Gastrocnemius medialis (tissue), 4 donors: Measurements from ENCODE around the gene OR10S1. TPM values are rescaled to one million over a fixed set of nuclear protein-coding genes. Genes with fewer than 3 reads are reported as not detected.
"Not testable (repeated sequence)": the region's sequence is repeated elsewhere in the genome, so short reads cannot be mapped to it uniquely, and the experiment has no call there.

Source experiments
- ATAC-seq, 2 donors: fragments of 150-250 bp; one replicate each; pipeline ENCODE4 v1.9.1; 2016
- DNase-seq, 2 donors: peaks; one replicate each; pipeline ENCODE4 v3.0.0-alpha.2; 2019
- H3K27ac ChIP-seq, 4 donors: fragments of 200-600 bp; sonication (generic); 1 replicate in 1 of 4; 2 replicates in 3 of 4; pipeline ENCODE4 v1.5.1; 2016 to 2018; ENCODE audit warnings: mild to moderate bottlenecking in 2 of 4, moderate library complexity in 1 of 4
- H3K27me3 ChIP-seq, 3 donors: fragments of 200-600 bp; sonication (generic) in 2 of 3; 1 replicate in 1 of 3; 2 replicates in 2 of 3; pipeline versions ENCODE4 v1.5.1 to v1.6.0; 2016 to 2019; ENCODE audit warnings: mild to moderate bottlenecking in 1 of 3, moderate library complexity in 1 of 3
- H3K36me3 ChIP-seq, 2 donors: fragments of 200-600 bp; sonication (generic) in 1 of 2; one replicate each; pipeline ENCODE4 v1.5.1; 2017 to 2018
- H3K4me1 ChIP-seq, 2 donors: fragments of 200-600 bp; sonication (generic) in 1 of 2; one replicate each; pipeline ENCODE4 v1.5.1; 2016 to 2017; ENCODE audit warnings: mild to moderate bottlenecking in 2 of 2
- H3K4me3 ChIP-seq, 4 donors: fragments of 200-600 bp; sonication (generic) in 3 of 4; 1 replicate in 1 of 4; 2 replicates in 3 of 4; pipeline ENCODE4 v1.5.1; 2016 to 2019; ENCODE audit warnings: mild to moderate bottlenecking in 2 of 4
- H3K9me3 ChIP-seq, 3 donors: fragments of 200-600 bp; sonication (generic) in 2 of 3; 1 replicate in 1 of 3; 2 replicates in 2 of 3; pipeline ENCODE4 v1.5.1; 2016 to 2019
- CTCF ChIP-seq, 5 experiments: fragments of 450-650 bp in 3 of 5; fragments of 200-600 bp in 2 of 5; sonication (generic) in 2 of 5; IDR thresholded peaks in 4 of 5; conservative IDR thresholded peaks in 1 of 5; 1 replicate in 4 of 5; 2 replicates in 1 of 5; pipeline ENCODE4 v1.5.1; 2016 to 2019; ENCODE audit warnings: antibody characterized with exemption in 5 of 5, mild to moderate bottlenecking in 3 of 5, moderate library complexity in 3 of 5
- POLR2A ChIP-seq, 2 donors: fragments of 450-650 bp; IDR thresholded peaks; one replicate each; pipeline ENCODE4 v1.6.1; 2017; ENCODE audit warnings: antibody characterized with exemption in 2 of 2, mild to moderate bottlenecking in 2 of 2, moderate library complexity in 2 of 2
- in situ Hi-C, 4 donors: fragments of 200-750 bp; cut with MboI; loops; one replicate each; pipeline versions ENCODE4 v1.15.0 to v1.8.0; 2017; ENCODE audit warnings: low sequenced_read_pairs in 4 of 4
- intact Hi-C: fragments of 100-400 bp; cut with DNase I; formaldehyde crosslinking; loops from one replicate; pipeline ENCODE4 v1.15.1; 2023; ENCODE audit warnings: low total_unique reads
- total RNA-seq, 4 donors: library from RNA; depleted of rRNA; stranded (reverse); fragments of >200 nt; gene quantifications; one replicate each; pipeline versions ENCODE4 v1.1.0 to v1.2.3, GENCODE V29; 2016

OR10S1 gene
- not detected for total RNA-seq

- DNase-seq = no peak
- TF ChIP-seq CTCF (IDR thresholded peaks at IDR 0.05 in 4 of 5, conservative IDR thresholded peaks at IDR 0.05 in 1 of 5) = no peak
- no peak for TF ChIP-seq POLR2A (IDR thresholded peaks at IDR 0.05)
- H3K27ac ChIP-seq = no peak within 1 kb of the TSS
- no peaks in the 10 kb centered on the region for H3K4me1 ChIP-seq
- no peak within 1 kb of the TSS for H3K4me3 ChIP-seq
- intact Hi-C loops (no loop called here), in situ Hi-C loops (no loop called here)
- no peaks in the 10 kb centered on the region for H3K27me3 ChIP-seq
- no peak for ATAC-seq
- H3K36me3 ChIP-seq = no peaks in the 10 kb centered on the region
- H3K9me3 ChIP-seq = no peaks in the 10 kb centered on the region
These were observed at the start of gene OR10S1 for GRCh38 chr11:123977731-123978347. OR10S1 (minus strand) TSS chr11:123977781; CDS start chr11:123977664, 117 bp downstream.

- H3K4me3 ChIP-seq = no peak within 1 kb of the TSS
- DNase-seq (no peak), ATAC-seq (no peak)
- no peak within 1 kb of the TSS for H3K27ac ChIP-seq
- TF ChIP-seq POLR2A (IDR thresholded peaks at IDR 0.05) = no peak
- H3K4me1 ChIP-seq = no peaks in the 10 kb centered on the region
- intact Hi-C loops = no loop called here
- H3K36me3 ChIP-seq = no peaks in the 10 kb centered on the region
- no peaks in the 10 kb centered on the region for H3K27me3 ChIP-seq
- no peaks in the 10 kb centered on the region for H3K9me3 ChIP-seq
- in situ Hi-C loops = no loop called here
These were observed 48.9 kb upstream of the OR10S1 start, which contains the start of gene OR10G8 for GRCh38 chr11:124026498-124026897. OR10G8 (plus strand) TSS chr11:124026798; CDS start chr11:124029623, 2,825 bp downstream.

GRCh38 chr11:124015837-124016236 lies 38.3 kb upstream of the OR10S1 start:
- ATAC-seq, DNase-seq, H3K36me3 ChIP-seq, H3K4me1 ChIP-seq, H3K27ac ChIP-seq, H3K4me3 ChIP-seq, in situ Hi-C loops, intact Hi-C loops, H3K9me3 ChIP-seq, H3K27me3 ChIP-seq: not testable (repeated sequence)

GRCh38 chr11:124012697-124013096 lies 35.1 kb upstream of the OR10S1 start, which contains the start of gene OR10G4:
OR10G4 (plus strand) TSS chr11:124012997; CDS start chr11:124015575, 2,578 bp downstream.
- TF ChIP-seq POLR2A (IDR thresholded peaks at IDR 0.05) (no peak), CTCF (IDR thresholded peaks at IDR 0.05 in 4 of 5, conservative IDR thresholded peaks at IDR 0.05 in 1 of 5) (no peak)
- H3K4me1 ChIP-seq = no peaks in the 10 kb centered on the region
- DNase-seq (no peak), ATAC-seq (no peak)
- H3K9me3 ChIP-seq = no peaks in the 10 kb centered on the region
- H3K4me3 ChIP-seq = no peak within 1 kb of the TSS
- H3K27me3 ChIP-seq = no peaks in the 10 kb centered on the region
- H3K27ac ChIP-seq = no peak within 1 kb of the TSS
- intact Hi-C loops = no loop called here
- in situ Hi-C loops = no loop called here
- H3K36me3 ChIP-seq = no peaks in the 10 kb centered on the region

- in situ Hi-C loops (no loop called here), intact Hi-C loops (no loop called here)
- Histone ChIP-seq H3K27ac (no peak within 1 kb of the TSS), H3K4me1 (no peaks in the 10 kb centered on the region), H3K4me3 (no peak within 1 kb of the TSS), H3K9me3 (no peaks in the 10 kb centered on the region), H3K27me3 (no peaks in the 10 kb centered on the region), H3K36me3 (no peaks in the 10 kb centered on the region)
- no peak for DNase-seq
- ATAC-seq = no peak
- TF ChIP-seq POLR2A (IDR thresholded peaks at IDR 0.05) = no peak
- no peak for TF ChIP-seq CTCF (IDR thresholded peaks at IDR 0.05 in 4 of 5, conservative IDR thresholded peaks at IDR 0.05 in 1 of 5)
These were observed 17.5 kb upstream of the OR10S1 start, which contains the start of gene OR10G6 for GRCh38 chr11:123995119-123995518. OR10G6 (minus strand) TSS chr11:123995161; CDS start chr11:123995161, 0 bp downstream.
